H9 (cell line): ENCODE results near the gene RNF220. TPM values are rescaled to one million over a fixed set of nuclear protein-coding genes. Genes with fewer than 3 reads are reported as not detected.

Source experiments
- DNase-seq: peaks from one replicate; pipeline ENCODE4 v3.0.0-alpha.2; 2017
- H2AFZ ChIP-seq: one replicate; pipeline ENCODE4 v1.6.1; 2013; ENCODE audit warnings: mild to moderate bottlenecking, low read length, control low read depth, moderate library complexity
- H2AK5ac ChIP-seq: 2 replicates; pipeline ENCODE4 v1.6.1; 2013; ENCODE audit warnings: low read length, control low read depth, mixed read lengths; ENCODE audit not compliant: insufficient read length
- H2BK120ac ChIP-seq: one replicate; pipeline ENCODE4 v1.6.1; 2013; ENCODE audit warnings: low read depth, mild to moderate bottlenecking, low read length, control low read depth, inconsistent platforms; ENCODE audit not compliant: poor library complexity, severe bottlenecking
- H2BK12ac ChIP-seq: 2 replicates; pipeline ENCODE4 v1.6.1; 2013; ENCODE audit warnings: low read length, control low read depth, mixed read lengths, low read depth; ENCODE audit not compliant: insufficient read length
- H2BK15ac ChIP-seq: 2 replicates; pipeline ENCODE4 v1.6.1; 2013; ENCODE audit warnings: low read depth, low read length, control low read depth
- H2BK20ac ChIP-seq: one replicate; pipeline ENCODE4 v1.6.1; 2013; ENCODE audit warnings: low read depth, mild to moderate bottlenecking, low read length, control low read depth, inconsistent platforms; ENCODE audit not compliant: poor library complexity, severe bottlenecking
- H2BK5ac ChIP-seq: 2 replicates; pipeline ENCODE4 v1.6.1; 2013; ENCODE audit warnings: low read length, control low read depth, mixed read lengths; ENCODE audit not compliant: insufficient read length
- H3K14ac ChIP-seq: 2 replicates; pipeline ENCODE4 v1.6.1; 2013; ENCODE audit warnings: low read length, control low read depth; ENCODE audit not compliant: insufficient read depth
- H3K18ac ChIP-seq: 2 replicates; pipeline ENCODE4 v1.6.1; 2013; ENCODE audit warnings: low read depth, mild to moderate bottlenecking, mixed read lengths, low read length, control low read depth; ENCODE audit not compliant: insufficient read length
- H3K23ac ChIP-seq: 2 replicates; pipeline ENCODE4 v1.6.1; 2013; ENCODE audit warnings: low read length, control low read depth, mixed read lengths, low read depth; ENCODE audit not compliant: insufficient read length
- H3K23me2 ChIP-seq: 2 replicates; pipeline ENCODE4 v1.6.1; 2013; ENCODE audit warnings: low read depth, mild to moderate bottlenecking, mixed read lengths, low read length, control low read depth; ENCODE audit not compliant: insufficient read length, poor library complexity, severe bottlenecking
- H3K27ac ChIP-seq: 2 replicates; pipeline ENCODE4 v1.5.1; 2013; ENCODE audit warnings: low read length, control low read depth, mixed read lengths, low read depth; ENCODE audit not compliant: insufficient read length
- H3K27me3 ChIP-seq: 2 replicates; pipeline ENCODE4 v1.6.1; 2013; ENCODE audit warnings: low read length, control low read depth, inconsistent platforms; ENCODE audit not compliant: insufficient read depth
- H3K4ac ChIP-seq: 2 replicates; pipeline ENCODE4 v1.6.1; 2013; ENCODE audit warnings: low read depth, mild to moderate bottlenecking, control low read depth, inconsistent platforms, low read length, moderate library complexity
- H3K4me1 ChIP-seq: 2 replicates; pipeline ENCODE4 v1.6.1; 2013; ENCODE audit warnings: low read length, control low read depth, inconsistent platforms; ENCODE audit not compliant: insufficient read depth
- H3K4me2 ChIP-seq: 2 replicates; pipeline ENCODE4 v1.6.1; 2013; ENCODE audit warnings: low read length, control low read depth, mixed read lengths; ENCODE audit not compliant: insufficient read length, insufficient read depth
- H3K56ac ChIP-seq: 2 replicates; pipeline ENCODE4 v1.6.1; 2013; ENCODE audit warnings: low read depth, mild to moderate bottlenecking, mixed read lengths, low read length, control low read depth; ENCODE audit not compliant: insufficient read length
- H3K79me1 ChIP-seq: 2 replicates; pipeline ENCODE4 v1.6.1; 2013; ENCODE audit warnings: low read depth, mild to moderate bottlenecking, moderate library complexity, low read length, control low read depth, inconsistent platforms; ENCODE audit not compliant: insufficient read depth, poor library complexity, severe bottlenecking
- H3K79me2 ChIP-seq: 2 replicates; pipeline ENCODE4 v1.6.1; 2013; ENCODE audit warnings: low read length, control low read depth, inconsistent platforms; ENCODE audit not compliant: insufficient read depth
- H3K9ac ChIP-seq: 2 replicates; pipeline ENCODE4 v1.6.1; 2013; ENCODE audit warnings: low read length, control low read depth, mixed read lengths; ENCODE audit not compliant: insufficient read length; ENCODE audit errors: extremely low read depth
- H3K9me3 ChIP-seq: one replicate; pipeline ENCODE4 v1.6.1; 2013; ENCODE audit warnings: low read depth, low read length, inconsistent platforms; ENCODE audit not compliant: control insufficient read depth
- H3T11ph ChIP-seq: one replicate; pipeline ENCODE4 v1.6.1; 2013; ENCODE audit warnings: mild to moderate bottlenecking, low read length, control low read depth, inconsistent platforms
- H4K20me1 ChIP-seq: one replicate; pipeline ENCODE4 v1.6.1; 2013; ENCODE audit not compliant: control insufficient read depth, insufficient read length, insufficient read depth
- H4K5ac ChIP-seq: 2 replicates; pipeline ENCODE4 v1.6.1; 2013; ENCODE audit warnings: low read depth, mild to moderate bottlenecking, mixed read lengths, low read length, control low read depth; ENCODE audit not compliant: insufficient read length
- H4K8ac ChIP-seq: replicated peaks from 2 replicates; pipeline ENCODE4 v1.6.1; 2013; ENCODE audit warnings: low read length, control low read depth, mixed read lengths, low read depth; ENCODE audit not compliant: insufficient read length
- H4K91ac ChIP-seq: 2 replicates; pipeline ENCODE4 v1.6.1; 2013; ENCODE audit warnings: low read depth, mild to moderate bottlenecking, moderate library complexity, mixed read lengths, low read length, control low read depth; ENCODE audit not compliant: insufficient read length
- H3K27ac Mint-ChIP-seq, 3 experiments: 2 replicates in 2 of 3; 3 replicates in 1 of 3; pipeline ENCODE4 v1.8.0; 2020 to 2021; ENCODE audit warnings: mixed read lengths in 3 of 3, mild to moderate bottlenecking in 1 of 3, moderate library complexity in 1 of 3
- H3K27me3 Mint-ChIP-seq: 2 replicates; pipeline ENCODE4 v1.8.0; 2021; ENCODE audit warnings: low read depth, mild to moderate bottlenecking, moderate library complexity, mixed read lengths
- H3K36me3 Mint-ChIP-seq, 3 experiments: 2 replicates in 2 of 3; 3 replicates in 1 of 3; pipeline ENCODE4 v1.8.0; 2020 to 2021; ENCODE audit warnings: low read depth in 3 of 3, mixed read lengths in 3 of 3; ENCODE audit not compliant: insufficient read depth in 1 of 3
- H3K4me1 Mint-ChIP-seq, 2 experiments: 2 replicates each; pipeline ENCODE4 v1.8.0; 2020; ENCODE audit warnings: mixed read lengths in 2 of 2
- H3K4me3 Mint-ChIP-seq, 2 experiments: 2 replicates in 1 of 2; 3 replicates in 1 of 2; pipeline ENCODE4 v1.8.0; 2020 to 2021; ENCODE audit warnings: mild to moderate bottlenecking in 2 of 2, mixed read lengths in 2 of 2, moderate library complexity in 1 of 2
- H3K9me3 Mint-ChIP-seq, 2 experiments: 2 replicates in 1 of 2; 3 replicates in 1 of 2; pipeline ENCODE4 v1.8.0; 2020; ENCODE audit warnings: mild to moderate bottlenecking in 2 of 2, mixed read lengths in 2 of 2, moderate library complexity in 1 of 2
- WGBS: extraction: QIAGEN DNeasy Blood & Tissue Kit; methylation state at CpG from one replicate; pipeline ENCODE4 v1.1.7; 2013; ENCODE audit warnings: missing lambda C conversion rate, low lambda C conversion rate, mixed read lengths; ENCODE audit not compliant: insufficient read length; ENCODE audit errors: extremely low coverage; 5-methylcytosine and 5-hydroxymethylcytosine counted together
- total RNA-seq: library from RNA; stranded (reverse); gene quantifications from 2 replicates; pipeline ENCODE4 v1.2.1, GENCODE V29; 2021
- TF ChIP-seq, protein P1 (sequence below): fragments of 200-600 bp; sonication (generic); conservative IDR thresholded peaks from 3 replicates; pipeline ENCODE4 v1.8.0; 2021; ENCODE audit warnings: antibody characterized with exemption, mild to moderate bottlenecking

Gene RNF220
- total RNA-seq, 1 experiment from 2014 or later: 109 TPM

DNA sequence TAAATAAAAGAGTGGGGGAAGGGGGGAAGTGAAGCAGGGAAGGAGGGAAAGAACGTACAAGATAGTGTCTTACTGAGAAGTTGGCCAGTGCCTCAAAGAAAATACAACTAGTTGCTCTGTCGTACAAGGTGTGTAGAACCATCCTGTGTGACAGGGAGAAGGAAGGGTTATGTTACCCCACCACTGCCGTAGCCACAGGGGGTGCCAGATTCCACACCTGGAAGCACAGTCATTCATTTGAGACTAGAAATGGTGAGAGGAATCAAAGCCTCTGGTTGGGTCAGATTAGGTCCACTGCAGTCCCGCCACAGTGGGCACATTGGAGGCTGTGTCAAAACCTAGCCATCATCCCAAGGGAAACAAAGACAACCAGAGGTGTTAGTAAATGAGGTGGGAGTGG, 47.3 kb upstream of the RNF220 start:
- Histone ChIP-seq H2AFZ (no peak overlapping the region), H3K9me3 (no peaks in the 10 kb centered on the region), H3K9ac (no peak overlapping the region), H3K27ac (no peak overlapping the region), H4K20me1 (no peaks in the 10 kb centered on the region), H3K23ac (no peak overlapping the region), H3K79me1 (no peaks in the 10 kb centered on the region), H2BK5ac (no peak overlapping the region), H4K8ac (no peak overlapping the region), H2BK15ac (no peak overlapping the region), H2BK20ac (no peak overlapping the region), H3K4me1 (peaks cover 2% of the 10 kb centered on the region; the same call in 1 of the 2 replicates), H3K4ac (no peak overlapping the region), H2AK5ac (no peak overlapping the region), H3K23me2 (peaks cover 6% of the 10 kb centered on the region), H2BK120ac (no peak overlapping the region), H2BK12ac (no peak overlapping the region), H4K5ac (no peak overlapping the region), H3K79me2 (peaks cover 3% of the 10 kb centered on the region; the same call in 1 of the 2 replicates), H3K56ac (no peak overlapping the region), H3K27me3 (no peaks in the 10 kb centered on the region), H3K4me2 (no peak overlapping the region), H3K14ac (no peak overlapping the region), H4K91ac (no peak overlapping the region), H3T11ph (no peak overlapping the region), H3K18ac (no peak overlapping the region)
- DNase-seq: no peak
- Mint-ChIP-seq H3K27ac (peak overlapping the region in 1 of 3 experiments; percentile 49; a peak in 1 of 7 replicates), H3K36me3 (peaks cover 0 to 1% (median 0%) of the 10 kb centered on the region in 3 experiments; a peak in 2 of 7 replicates), H3K4me1 (peaks cover 38 to 49% of the 10 kb centered on the region in 2 experiments), H3K27me3 (no peaks in the 10 kb centered on the region; the same call in 1 of the 2 replicates), H3K4me3 (no peak overlapping the region; a peak in 1 of 5 replicates), H3K9me3 (no peaks in the 10 kb centered on the region)
- TF ChIP-seq, protein P1, sequence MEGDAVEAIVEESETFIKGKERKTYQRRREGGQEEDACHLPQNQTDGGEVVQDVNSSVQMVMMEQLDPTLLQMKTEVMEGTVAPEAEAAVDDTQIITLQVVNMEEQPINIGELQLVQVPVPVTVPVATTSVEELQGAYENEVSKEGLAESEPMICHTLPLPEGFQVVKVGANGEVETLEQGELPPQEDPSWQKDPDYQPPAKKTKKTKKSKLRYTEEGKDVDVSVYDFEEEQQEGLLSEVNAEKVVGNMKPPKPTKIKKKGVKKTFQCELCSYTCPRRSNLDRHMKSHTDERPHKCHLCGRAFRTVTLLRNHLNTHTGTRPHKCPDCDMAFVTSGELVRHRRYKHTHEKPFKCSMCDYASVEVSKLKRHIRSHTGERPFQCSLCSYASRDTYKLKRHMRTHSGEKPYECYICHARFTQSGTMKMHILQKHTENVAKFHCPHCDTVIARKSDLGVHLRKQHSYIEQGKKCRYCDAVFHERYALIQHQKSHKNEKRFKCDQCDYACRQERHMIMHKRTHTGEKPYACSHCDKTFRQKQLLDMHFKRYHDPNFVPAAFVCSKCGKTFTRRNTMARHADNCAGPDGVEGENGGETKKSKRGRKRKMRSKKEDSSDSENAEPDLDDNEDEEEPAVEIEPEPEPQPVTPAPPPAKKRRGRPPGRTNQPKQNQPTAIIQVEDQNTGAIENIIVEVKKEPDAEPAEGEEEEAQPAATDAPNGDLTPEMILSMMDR: no peak
- WGBS: no CpG with 5 or more reads among the region's 4 CpGs
